ENCODE data around the gene ZBTB49.

Gene ZBTB49

DNA sequence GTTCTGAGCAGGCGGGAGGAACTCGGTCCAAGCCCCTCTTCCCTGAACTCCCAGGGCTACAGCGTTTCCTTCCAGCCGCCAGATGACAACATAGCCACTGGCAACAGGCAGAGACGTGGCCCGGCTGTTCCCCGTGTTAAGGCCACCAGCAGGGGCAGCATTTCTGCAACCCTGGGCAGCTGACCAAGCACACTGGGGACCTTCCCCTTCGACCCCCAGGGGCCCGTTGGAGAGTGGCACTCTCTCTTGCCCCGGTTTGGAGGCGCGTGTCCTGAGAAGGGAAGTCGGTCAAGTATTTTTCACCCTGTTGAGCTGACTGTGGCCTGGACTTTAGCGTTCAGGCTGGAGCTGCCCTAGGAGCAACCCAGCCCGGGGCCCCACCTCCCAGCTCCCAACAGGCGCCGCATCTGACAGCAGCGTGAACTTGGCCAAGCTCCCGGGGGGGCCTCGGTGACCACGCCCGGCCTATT is 37.6 kb downstream of the ZBTB49 start:
- no peaks in the 10 kb centered on the region for H3K9me3 Mint-ChIP-seq (ENCODE audit: low read depth)
- no peaks in the 10 kb centered on the region for H3K27me3 Mint-ChIP-seq
- H3K4me1 Mint-ChIP-seq (ENCODE audit: low read depth) = no peaks in the 10 kb centered on the region
- H3K36me3 Mint-ChIP-seq = no peaks in the 10 kb centered on the region
- H3K27ac Mint-ChIP-seq = no peak overlapping the region
- H3K4me3 Mint-ChIP-seq = no peak overlapping the region

GRCh38 chr4:4328206-4328605 is 38.2 kb downstream of the ZBTB49 start:
- Mint-ChIP-seq H3K9me3 (ENCODE audit: low read depth) (no peaks in the 10 kb centered on the region), H3K4me1 (ENCODE audit: low read depth) (no peaks in the 10 kb centered on the region), H3K36me3 (no peaks in the 10 kb centered on the region)

GRCh38 chr4:4328840-4329239 is 38.8 kb downstream of the ZBTB49 start:
- H3K4me3 Mint-ChIP-seq = no peak overlapping the region
- no peaks in the 10 kb centered on the region for H3K27me3 Mint-ChIP-seq
- H3K9me3 Mint-ChIP-seq (ENCODE audit: low read depth) = no peaks in the 10 kb centered on the region
- H3K27ac Mint-ChIP-seq = no peak overlapping the region
- H3K4me1 Mint-ChIP-seq (ENCODE audit: low read depth) = no peaks in the 10 kb centered on the region
- no peaks in the 10 kb centered on the region for H3K36me3 Mint-ChIP-seq

More at GRCh38 chr4:4328206-4328605, 38.2 kb downstream of the ZBTB49 start:
- Mint-ChIP-seq H3K27ac (no peak overlapping the region), H3K27me3 (no peaks in the 10 kb centered on the region), H3K4me3 (no peak overlapping the region)

GRCh38 chr4:4329496-4329895 is 39.4 kb downstream of the ZBTB49 start:
- Mint-ChIP-seq H3K27ac (no peak overlapping the region), H3K4me1 (ENCODE audit: low read depth) (peaks cover 2% of the 10 kb centered on the region), H3K4me3 (no peak overlapping the region), H3K36me3 (no peaks in the 10 kb centered on the region), H3K27me3 (no peaks in the 10 kb centered on the region), H3K9me3 (ENCODE audit: low read depth) (no peaks in the 10 kb centered on the region)

GRCh38 chr4:4330794-4331193 is 40.7 kb downstream of the ZBTB49 start:
- no peak overlapping the region for H3K27ac Mint-ChIP-seq
- no peaks in the 10 kb centered on the region for H3K27me3 Mint-ChIP-seq
- H3K4me3 Mint-ChIP-seq = no peak overlapping the region
- H3K4me1 Mint-ChIP-seq (ENCODE audit: low read depth) = peaks cover 9% of the 10 kb centered on the region
- H3K36me3 Mint-ChIP-seq = no peaks in the 10 kb centered on the region
- H3K9me3 Mint-ChIP-seq (ENCODE audit: low read depth) = no peaks in the 10 kb centered on the region

DNA sequence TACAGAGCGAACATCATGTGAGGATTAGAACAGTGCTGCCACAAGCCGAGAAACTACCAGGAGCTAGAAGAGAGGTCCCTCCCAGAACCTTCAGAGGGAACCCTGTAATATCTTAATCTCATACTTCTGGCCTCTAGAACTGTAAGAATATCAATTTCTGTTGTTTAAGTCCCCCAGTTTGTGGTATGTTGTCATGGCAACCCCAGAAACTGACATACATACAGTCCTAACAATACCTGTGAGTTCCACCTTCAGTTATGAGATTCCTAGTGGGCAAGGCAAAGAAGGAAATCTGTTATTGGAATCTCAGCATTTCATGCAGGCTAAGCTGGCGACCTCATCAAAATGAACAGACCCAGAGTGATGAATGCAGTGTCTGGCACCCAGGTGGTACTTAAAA is 42.5 kb downstream of the ZBTB49 start:
- Mint-ChIP-seq H3K4me1 (ENCODE audit: low read depth) (peaks cover 9% of the 10 kb centered on the region), H3K9me3 (ENCODE audit: low read depth) (no peaks in the 10 kb centered on the region), H3K27me3 (no peaks in the 10 kb centered on the region), H3K4me3 (no peak overlapping the region), H3K27ac (no peak overlapping the region), H3K36me3 (no peaks in the 10 kb centered on the region)

DNA sequence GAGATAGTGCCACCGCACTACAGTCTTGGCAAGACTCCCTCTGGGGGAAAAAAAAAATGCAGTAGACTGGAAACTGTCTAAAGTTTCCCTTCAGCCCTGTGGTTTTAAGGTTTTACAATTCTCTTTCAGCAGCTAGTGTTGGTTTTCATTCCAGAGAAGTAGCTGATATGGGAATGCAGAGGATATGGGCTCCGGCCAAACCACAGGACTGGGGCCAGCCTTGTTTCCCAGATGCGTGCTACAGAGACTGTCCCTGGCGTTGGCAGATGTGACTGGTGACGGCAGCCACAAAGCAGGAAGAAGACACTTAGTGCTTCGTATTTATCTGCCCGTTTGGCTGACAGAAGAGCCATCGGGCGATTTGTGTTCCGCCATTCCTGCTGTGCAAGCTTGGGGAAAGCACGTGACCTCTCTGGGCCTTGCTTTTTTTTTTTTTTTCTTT is 43.2 kb downstream of the ZBTB49 start:
- Mint-ChIP-seq H3K4me1 (ENCODE audit: low read depth) (peaks cover 9% of the 10 kb centered on the region), H3K36me3 (no peaks in the 10 kb centered on the region), H3K27ac (no peak overlapping the region), H3K9me3 (ENCODE audit: low read depth) (no peaks in the 10 kb centered on the region), H3K27me3 (no peaks in the 10 kb centered on the region), H3K4me3 (no peak overlapping the region)

- Mint-ChIP-seq H3K27me3 (no peaks in the 10 kb centered on the region), H3K4me3 (no peak overlapping the region), H3K4me1 (ENCODE audit: low read depth) (peaks cover 9% of the 10 kb centered on the region), H3K9me3 (ENCODE audit: low read depth) (no peaks in the 10 kb centered on the region), H3K36me3 (no peaks in the 10 kb centered on the region), H3K27ac (no peak overlapping the region)
Observed at GRCh38 chr4:4334798-4335520, 44.9 kb downstream of the ZBTB49 start.

DNA sequence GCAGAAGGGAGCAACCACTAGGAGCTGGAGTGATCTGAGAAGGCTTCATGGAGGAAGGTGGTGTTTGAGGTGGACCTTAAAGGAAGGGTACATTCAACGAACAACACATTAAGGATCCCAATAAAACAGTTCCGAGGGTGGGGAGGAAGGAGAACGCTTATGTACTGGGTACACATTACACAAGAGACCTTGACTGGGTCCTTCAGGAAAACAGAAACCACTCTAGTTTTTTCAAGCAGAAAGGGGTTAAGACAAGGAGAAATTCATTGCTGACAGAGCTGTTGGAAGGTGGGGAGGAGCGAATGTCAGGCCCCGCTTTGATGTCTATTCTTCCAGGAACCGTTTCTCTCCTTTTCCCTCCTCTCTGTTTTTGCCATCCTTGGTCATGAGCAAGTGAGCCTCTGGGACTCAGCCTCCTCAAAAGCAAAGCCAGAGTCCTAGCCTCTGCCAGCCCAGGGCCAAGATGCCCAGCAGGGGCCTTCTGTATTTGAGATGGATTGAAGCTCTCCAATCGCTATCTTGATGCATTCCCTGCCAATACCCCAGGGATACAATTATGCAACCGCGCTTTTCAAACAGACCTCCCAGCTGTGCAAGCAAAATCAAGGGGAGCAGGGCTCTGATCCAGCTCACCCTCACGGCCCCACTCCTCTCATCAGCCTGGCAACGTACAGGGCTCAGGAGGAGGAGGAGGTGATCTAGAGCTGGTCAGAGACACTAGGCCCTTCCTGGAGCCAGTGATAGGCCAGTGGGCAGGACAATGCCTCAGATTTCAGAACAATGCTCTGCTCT is 48.4 kb downstream of the ZBTB49 start:
- Mint-ChIP-seq H3K4me3 (no peak overlapping the region), H3K4me1 (ENCODE audit: low read depth) (peaks cover 17% of the 10 kb centered on the region), H3K27ac (no peak overlapping the region), H3K9me3 (ENCODE audit: low read depth) (no peaks in the 10 kb centered on the region), H3K36me3 (no peaks in the 10 kb centered on the region), H3K27me3 (no peaks in the 10 kb centered on the region)

DNA sequence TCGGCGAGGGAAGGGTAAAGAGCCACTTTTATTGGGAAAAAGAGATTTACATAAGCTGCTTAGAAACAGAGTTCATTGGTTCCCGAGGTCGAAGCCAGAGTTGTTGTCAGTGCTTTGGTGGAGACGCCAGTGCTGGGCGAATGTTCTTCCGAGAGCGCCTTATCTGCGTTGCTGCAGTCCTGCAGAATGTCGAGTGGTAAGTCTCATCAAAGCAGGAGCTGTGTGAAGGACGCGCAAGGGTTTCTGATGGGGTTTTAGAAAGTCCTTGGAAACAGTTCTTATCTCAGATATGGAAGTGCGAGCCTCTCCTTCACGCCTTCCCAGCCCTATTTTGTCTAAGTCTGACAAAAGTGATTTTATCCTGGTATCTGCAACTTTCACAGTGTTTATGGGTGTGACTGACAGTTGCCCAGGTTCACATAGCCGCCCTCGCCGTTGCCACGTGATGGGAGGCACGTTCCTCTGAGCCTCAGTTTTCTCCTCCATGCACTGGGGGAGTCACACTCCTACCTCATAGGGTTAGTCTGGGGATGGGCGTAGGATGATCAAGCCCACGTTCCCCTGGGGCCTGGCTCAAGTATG is 49.5 kb downstream of the ZBTB49 start:
- H3K4me3 Mint-ChIP-seq = no peak overlapping the region
- H3K9me3 Mint-ChIP-seq (ENCODE audit: low read depth) = no peaks in the 10 kb centered on the region
- H3K27ac Mint-ChIP-seq = no peak overlapping the region
- no peaks in the 10 kb centered on the region for H3K27me3 Mint-ChIP-seq
- peaks cover 16% of the 10 kb centered on the region for H3K4me1 Mint-ChIP-seq (ENCODE audit: low read depth)
- no peaks in the 10 kb centered on the region for H3K36me3 Mint-ChIP-seq

DNA sequence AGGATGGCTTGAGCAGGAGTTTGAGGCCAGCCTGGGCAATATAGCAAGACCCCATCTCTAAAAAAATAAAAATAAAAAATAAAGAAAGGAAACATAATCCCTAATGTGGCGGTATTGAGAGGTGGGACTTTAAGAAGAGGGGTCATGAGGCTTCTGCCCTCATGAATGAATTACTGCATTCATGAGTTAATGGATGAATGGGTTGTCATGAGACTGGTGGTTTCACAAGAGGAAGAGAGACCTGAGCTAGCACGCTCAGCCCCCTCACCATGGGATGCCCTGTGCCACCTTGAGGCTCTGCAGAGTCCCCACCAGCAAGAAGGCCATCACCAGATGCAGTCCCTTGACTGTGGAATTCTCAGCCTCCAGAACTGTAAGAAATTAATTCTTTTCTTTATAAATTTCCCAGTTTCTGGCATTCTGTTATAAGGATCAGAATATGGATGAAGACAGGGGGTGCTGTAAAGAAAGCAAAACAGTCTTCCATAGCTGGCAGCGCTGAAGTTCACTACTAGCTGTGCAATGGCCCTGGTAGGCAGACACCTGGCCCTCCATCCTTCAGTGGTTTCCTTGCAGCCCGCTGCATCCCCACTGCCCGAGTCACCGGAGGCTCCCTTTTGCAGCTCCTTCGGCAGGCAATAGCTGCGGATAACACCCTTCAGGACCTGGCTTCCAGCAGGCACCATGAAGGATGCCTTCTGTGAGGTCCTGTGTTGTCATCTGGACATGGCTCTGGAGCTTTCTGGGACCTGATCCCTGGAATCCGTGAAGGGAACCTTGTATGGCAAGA is 52.0 kb downstream of the ZBTB49 start:
- H3K4me3 Mint-ChIP-seq = no peak overlapping the region
- H3K4me1 Mint-ChIP-seq (ENCODE audit: low read depth) = peaks cover 20% of the 10 kb centered on the region
- no peak overlapping the region for H3K27ac Mint-ChIP-seq
- H3K27me3 Mint-ChIP-seq = no peaks in the 10 kb centered on the region
- H3K36me3 Mint-ChIP-seq = no peaks in the 10 kb centered on the region
- no peaks in the 10 kb centered on the region for H3K9me3 Mint-ChIP-seq (ENCODE audit: low read depth)

DNA sequence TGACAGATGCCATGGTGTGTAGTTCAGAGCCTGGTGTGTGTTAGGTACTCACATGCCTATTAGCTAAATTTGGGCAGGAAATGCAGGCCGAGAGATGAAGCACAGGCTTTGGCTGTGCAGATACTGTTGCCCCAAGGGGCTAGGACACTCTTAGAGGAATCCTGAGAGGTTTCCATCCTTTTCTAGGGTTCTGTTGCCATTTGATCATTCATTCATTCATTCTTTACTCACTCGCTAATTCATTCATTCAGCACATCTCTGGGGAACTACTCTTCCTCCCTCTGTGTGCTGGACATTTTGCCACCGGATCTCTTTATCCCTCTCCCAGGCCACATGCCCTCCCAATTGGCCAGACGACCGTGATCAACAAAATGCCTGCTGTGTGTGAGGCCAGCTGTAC is 53.0 kb downstream of the ZBTB49 start:
- Mint-ChIP-seq H3K27ac (no peak overlapping the region), H3K27me3 (no peaks in the 10 kb centered on the region), H3K4me1 (ENCODE audit: low read depth) (peaks cover 30% of the 10 kb centered on the region), H3K36me3 (no peaks in the 10 kb centered on the region), H3K4me3 (no peak overlapping the region), H3K9me3 (ENCODE audit: low read depth) (no peaks in the 10 kb centered on the region)

DNA sequence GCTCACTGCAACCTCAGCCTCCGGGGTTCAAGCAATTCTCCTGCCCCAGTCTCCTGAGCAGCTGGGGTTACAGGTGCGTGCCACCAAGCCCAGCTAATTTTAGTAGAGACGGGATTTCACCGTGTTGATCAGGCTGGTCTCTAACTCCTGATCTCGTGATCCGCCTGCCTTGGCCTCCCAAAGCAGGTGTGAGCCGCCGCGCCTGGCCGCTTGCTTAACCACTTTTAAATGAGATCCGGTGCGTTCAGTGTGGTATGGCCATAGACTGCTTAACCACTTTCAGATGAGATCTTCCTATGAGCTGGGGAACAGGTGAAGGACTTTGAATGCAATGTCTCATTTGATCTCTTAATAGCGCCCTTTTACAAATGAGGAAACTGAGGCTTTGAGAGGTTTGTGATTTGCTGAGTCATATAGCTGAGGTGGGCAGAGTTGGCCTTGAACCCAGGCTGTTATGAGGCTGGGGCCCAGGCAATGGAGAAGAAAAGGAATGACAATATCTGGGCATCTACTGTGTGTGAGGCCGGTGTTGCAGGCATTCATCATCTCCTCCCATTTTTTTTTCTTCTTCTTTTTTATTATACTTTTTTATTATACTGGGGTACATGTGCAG is 55.0 kb downstream of the ZBTB49 start:
- H3K4me3 Mint-ChIP-seq = no peak overlapping the region
- H3K36me3 Mint-ChIP-seq = peaks cover 2% of the 10 kb centered on the region
- no peaks in the 10 kb centered on the region for H3K27me3 Mint-ChIP-seq
- peaks cover 50% of the 10 kb centered on the region for H3K4me1 Mint-ChIP-seq (ENCODE audit: low read depth)
- H3K27ac Mint-ChIP-seq = peak overlapping the region; percentile 16
- H3K9me3 Mint-ChIP-seq (ENCODE audit: low read depth) = no peaks in the 10 kb centered on the region

DNA sequence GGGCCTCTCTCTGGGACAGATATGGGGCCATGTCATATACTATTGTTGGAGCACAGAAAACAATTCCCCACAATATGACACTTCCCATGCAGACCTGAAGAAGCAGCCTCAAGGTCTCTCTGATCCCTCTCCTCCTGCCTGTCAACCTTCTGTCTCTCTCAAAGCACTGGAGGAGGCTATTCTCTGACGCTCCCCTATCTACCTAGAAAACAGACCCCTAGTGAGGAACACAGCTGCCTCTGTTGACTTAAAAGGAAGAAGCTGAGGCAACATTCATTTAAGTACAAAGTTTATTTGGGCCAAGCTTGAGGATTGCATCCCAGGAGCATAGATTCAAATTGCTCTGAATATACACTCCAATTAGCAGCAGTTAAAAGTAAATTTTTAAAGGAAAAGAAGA is 57.5 kb downstream of the ZBTB49 start:
- Mint-ChIP-seq H3K9me3 (ENCODE audit: low read depth) (no peaks in the 10 kb centered on the region), H3K36me3 (peaks cover 4% of the 10 kb centered on the region), H3K4me3 (peak overlapping the region; percentile 68), H3K27me3 (no peaks in the 10 kb centered on the region), H3K4me1 (ENCODE audit: low read depth) (peaks cover 49% of the 10 kb centered on the region), H3K27ac (peak overlapping the region; percentile 22)

Data from activated naive CD8-positive, alpha-beta T cell (primary cell).